NCI-H2227 (cell line): Measurements from ENCODE around the gene HDHD5.

Experiments
- DNase-seq: peaks from one replicate; lab custom pipeline; 2025; ENCODE audit not compliant: unreplicated experiment; lab: John Stamatoyannopoulos, UW

HDHD5 gene

GRCh38 chr22:17120711-17121232 is 38.3 kb downstream of the HDHD5 start:
- peak; percentile 75 for DNase-seq

GRCh38 chr22:17120281-17120680 is 38.8 kb downstream of the HDHD5 start:
- DNase-seq, result no peak

GRCh38 chr22:17119481-17120202 is 39.4 kb downstream of the HDHD5 start:
- no peak for DNase-seq

- no peak for DNase-seq
Observed at GRCh38 chr22:17118342-17118741, 40.7 kb downstream of the HDHD5 start.

- DNase-seq, result no peak
Observed at GRCh38 chr22:17117890-17118289, 41.2 kb downstream of the HDHD5 start.

GRCh38 chr22:17117400-17117799 is 41.7 kb downstream of the HDHD5 start:
- DNase-seq, result no peak

- peak; percentile 15 for DNase-seq
Observed at GRCh38 chr22:17116572-17117330, 42.3 kb downstream of the HDHD5 start.

GRCh38 chr22:17115945-17116565 is 43.0 kb downstream of the HDHD5 start:
- DNase-seq, result no peak

- no peak for DNase-seq
Observed at GRCh38 chr22:17115236-17115635, 43.8 kb downstream of the HDHD5 start.

- DNase-seq, result no peak
Observed at GRCh38 chr22:17114898-17115235, 44.2 kb downstream of the HDHD5 start.

- DNase-seq, result peak; percentile 30
Observed at GRCh38 chr22:17114173-17114897, 44.7 kb downstream of the HDHD5 start.

GRCh38 chr22:17113600-17113999 is 45.5 kb downstream of the HDHD5 start:
- DNase-seq, result no peak

- DNase-seq, result peak; percentile 29
Observed at GRCh38 chr22:17112491-17113042, 46.5 kb downstream of the HDHD5 start.

- no peak for DNase-seq
Observed at GRCh38 chr22:17110791-17111550, 48.1 kb downstream of the HDHD5 start.

GRCh38 chr22:17109976-17110375 is 49.1 kb downstream of the HDHD5 start:
- DNase-seq, result no peak

GRCh38 chr22:17109113-17109865 is 49.8 kb downstream of the HDHD5 start:
- no peak for DNase-seq

GRCh38 chr22:17108256-17109112 is 50.6 kb downstream of the HDHD5 start:
- DNase-seq, result no peak

- DNase-seq, result no peak
Observed at GRCh38 chr22:17107547-17107810, 51.6 kb downstream of the HDHD5 start.
